ENCODE measurements around the gene SULT1C3. TPM values are rescaled to one million over a fixed set of nuclear protein-coding genes. Genes with fewer than 3 reads are reported as not detected.

The SULT1C3 gene
- total and polyA plus RNA-seq, 2 of the 13 experiments (the other 11 are each of a cell fraction or from before 2014, with no cell fraction given): not detected

GRCh38 chr2:108223573-108223972 is 16.2 kb upstream of the SULT1C3 start:
- H3K4me2 ChIP-seq (ENCODE audit: low read depth, low read length): no peak overlapping the region
- in situ Hi-C loops (cut with HindIII; ENCODE audit: extremely low pct_ligation_motif_present, low pct_unique_long_range_greater_than_20kb) (loop anchor here (25.0 kb wide), 1 partner anchor 364 kb away; no protein-coding TSS in a partner anchor), intact Hi-C loops (cut with micrococcal nuclease; ENCODE audit: unreplicated experiment) (no loop called here)
- H2AFZ ChIP-seq (ENCODE audit: low read length): no peak overlapping the region
- peaks cover 13% of the 10 kb centered on the region for H3K4me1 ChIP-seq (ENCODE audit: insufficient read depth, low read length)
- H3K4me3 ChIP-seq (replicated peaks in 1 of 3; ENCODE audit: insufficient read depth in 1 of 3, low read depth in 2 of 3, low read length in 3 of 3): no peak overlapping the region
- WGBS (ENCODE audit: low lambda C conversion rate): 6% methylated on average over 4 of the region's 4 CpGs
- ATAC-seq (no peak), DNase-seq (ENCODE audit: low spot score) (no peak), FAIRE-seq (no peak)
- H3K27me3 ChIP-seq (ENCODE audit: control insufficient read depth in 1 of 2, insufficient read depth in 2 of 2, low read length in 2 of 2): no peaks in the 10 kb centered on the region
- H3K27ac ChIP-seq (ENCODE audit: extremely low read length, insufficient read depth, low read length): no peak overlapping the region
- no peak overlapping the region for H3K9ac ChIP-seq (ENCODE audit: insufficient read depth, low read depth, low read length)
- POLR2A ChIA-PET: no interaction called here
- no TSS peak for BruUV-seq (replicated peaks)
- CTCF ChIA-PET (ENCODE audit: low intra/inter-chr PET ratio, low total read pairs): no interaction called here
- H3K36me3 ChIP-seq (replicated peaks in 1 of 2; ENCODE audit: control insufficient read depth in 1 of 2, insufficient read depth in 2 of 2, low read length in 2 of 2): no peaks in the 10 kb centered on the region
- peaks cover 15% of the 10 kb centered on the region for H3K9me3 ChIP-seq (ENCODE audit: low read length)
- no peak for TF ChIP-seq ZNF609 (CRISPR knock-in tag; IDR thresholded peaks at IDR 0.05; ENCODE audit: borderline replicate concordance)
- TF ChIP-seq ZNF616 (CRISPR knock-in tag; IDR thresholded peaks at IDR 0.05; ENCODE audit: low read depth): peak; percentile 99
- H4K20me1 ChIP-seq (ENCODE audit: insufficient read depth, low read length): no peaks in the 10 kb centered on the region
- H3K79me2 ChIP-seq (ENCODE audit: insufficient read depth, low read length): no peaks in the 10 kb centered on the region

GRCh38 chr2:108224022-108224421 is 15.7 kb upstream of the SULT1C3 start:
- CTCF ChIA-PET (ENCODE audit: low intra/inter-chr PET ratio, low total read pairs): no interaction called here
- Histone ChIP-seq H3K9me3 (ENCODE audit: low read length) (peaks cover 15% of the 10 kb centered on the region), H3K79me2 (ENCODE audit: insufficient read depth, low read length) (no peaks in the 10 kb centered on the region), H3K27me3 (ENCODE audit: control insufficient read depth in 1 of 2, insufficient read depth in 2 of 2, low read length in 2 of 2) (no peaks in the 10 kb centered on the region), H3K36me3 (replicated peaks in 1 of 2; ENCODE audit: control insufficient read depth in 1 of 2, insufficient read depth in 2 of 2, low read length in 2 of 2) (no peaks in the 10 kb centered on the region), H3K4me1 (ENCODE audit: insufficient read depth, low read length) (peaks cover 13% of the 10 kb centered on the region), H4K20me1 (ENCODE audit: insufficient read depth, low read length) (no peaks in the 10 kb centered on the region), H2AFZ (ENCODE audit: low read length) (no peak overlapping the region), H3K4me2 (ENCODE audit: low read depth, low read length) (no peak overlapping the region), H3K9ac (ENCODE audit: insufficient read depth, low read depth, low read length) (no peak overlapping the region), H3K27ac (ENCODE audit: extremely low read length, insufficient read depth, low read length) (no peak overlapping the region), H3K4me3 (replicated peaks in 1 of 3; ENCODE audit: insufficient read depth in 1 of 3, low read depth in 2 of 3, low read length in 3 of 3) (no peak overlapping the region)
- ATAC-seq (no peak), DNase-seq (ENCODE audit: low spot score) (no peak), FAIRE-seq (no peak)
- TF ChIP-seq KLF13 (CRISPR knock-in tag; IDR thresholded peaks at IDR 0.05) (no peak), BRF2 (CRISPR knock-in tag; IDR thresholded peaks at IDR 0.05) (no peak), CREB1 (IDR thresholded peaks at IDR 0.05) (peak; percentile 62), CREB1 (CRISPR knock-in tag; IDR thresholded peaks at IDR 0.05) (no peak), ATF7 (IDR thresholded peaks at IDR 0.05) (peak; percentile 93), ATF7 (CRISPR knock-in tag; IDR thresholded peaks at IDR 0.05) (no peak)
- 92% methylated on average over 1 of the region's 1 CpG for WGBS (ENCODE audit: low lambda C conversion rate)
- intact Hi-C loops (cut with micrococcal nuclease; ENCODE audit: unreplicated experiment): no loop called here
- in situ Hi-C loops (cut with HindIII; ENCODE audit: extremely low pct_ligation_motif_present, low pct_unique_long_range_greater_than_20kb): loop anchor here (25.0 kb wide), 1 partner anchor 363 kb away; no protein-coding TSS in a partner anchor
- BruUV-seq (replicated peaks): no TSS peak
- POLR2A ChIA-PET: no interaction called here

Measured in HepG2 (cell line).